ENCODE results near the gene KCNIP4. TPM values are rescaled to one million over a fixed set of nuclear protein-coding genes. Genes with fewer than 3 reads are reported as not detected.

The KCNIP4 gene
- total and polyA plus RNA-seq, 2 donors (not counting 1 experiment from before 2014, with no cell fraction given) = not detected

DNA sequence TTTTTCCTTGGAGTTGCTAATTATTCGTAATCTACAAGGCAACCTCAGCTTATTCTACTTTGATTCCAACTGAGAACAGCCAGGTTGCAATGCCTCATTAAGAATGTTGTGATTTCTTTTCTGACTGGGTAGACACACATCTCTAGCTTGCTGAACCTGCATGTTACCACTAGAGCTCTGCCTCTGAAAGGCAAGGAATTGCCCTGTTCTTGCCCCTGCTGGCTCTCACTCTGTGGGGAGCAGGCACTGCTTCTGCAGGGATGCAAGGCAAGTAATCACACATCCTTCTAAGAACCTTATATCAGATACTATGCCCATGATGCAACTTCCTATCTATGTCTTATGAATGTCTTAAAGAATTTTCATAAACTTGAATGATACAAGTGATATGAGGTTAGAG, 745.2 kb downstream of the KCNIP4 start:
- Mint-ChIP-seq H3K27me3 (no peaks in the 10 kb centered on the region), H3K27ac (no peak overlapping the region), H3K4me3 (no peak overlapping the region), H3K9me3 (ENCODE audit: insufficient read depth) (peaks cover 10% of the 10 kb centered on the region), H3K4me1 (no peaks in the 10 kb centered on the region)
- intact Hi-C loops (cut with micrococcal nuclease) = no loop called here
- ChIA-PET CTCF (no interaction called here), POLR2A (no interaction called here)
- DNase-seq (no peak), ATAC-seq (ENCODE audit: low read depth) (no peak)
- H3K36me3 ChIP-seq (replicated peaks in 1 of 2; ENCODE audit: control extremely low read depth in 1 of 2, control insufficient read depth in 1 of 2, extremely low read depth in 1 of 2, insufficient read depth in 2 of 2, low read length in 1 of 2) = no peaks in the 10 kb centered on the region
- no peaks in the 10 kb centered on the region for H3K27me3 ChIP-seq (replicated peaks in 1 of 4; ENCODE audit: control extremely low read depth in 1 of 4, control insufficient read depth in 3 of 4, insufficient read depth in 4 of 4, low read length in 3 of 4)
- no peak overlapping the region for H3K4me2 ChIP-seq (replicated peaks; ENCODE audit: low read depth, low read length, poor library complexity, severe bottlenecking)
- no peak overlapping the region for H3K27ac ChIP-seq (ENCODE audit: low read length in 2 of 2)
- no peak overlapping the region for H3K4me3 ChIP-seq (ENCODE audit: control extremely low read depth in 1 of 5, extremely low read depth in 1 of 5, insufficient read depth in 1 of 5, low read depth in 2 of 5, low read length in 4 of 5)
- peaks cover 0 to 6% (median 0%) of the 10 kb centered on the region in 3 donors for H3K9me3 ChIP-seq (ENCODE audit: control extremely low read depth in 1 of 3, control insufficient read depth in 2 of 3, insufficient read depth in 1 of 3, low read length in 2 of 3)
- no peak overlapping the region for H3K9ac ChIP-seq (ENCODE audit: low read length)
- no peak for TF ChIP-seq EZH2 (IDR thresholded peaks at IDR 0.05; ENCODE audit: borderline replicate concordance, insufficient read depth, low read depth, low read length, poor library complexity, severe bottlenecking)
- TF ChIP-seq, protein P1, sequence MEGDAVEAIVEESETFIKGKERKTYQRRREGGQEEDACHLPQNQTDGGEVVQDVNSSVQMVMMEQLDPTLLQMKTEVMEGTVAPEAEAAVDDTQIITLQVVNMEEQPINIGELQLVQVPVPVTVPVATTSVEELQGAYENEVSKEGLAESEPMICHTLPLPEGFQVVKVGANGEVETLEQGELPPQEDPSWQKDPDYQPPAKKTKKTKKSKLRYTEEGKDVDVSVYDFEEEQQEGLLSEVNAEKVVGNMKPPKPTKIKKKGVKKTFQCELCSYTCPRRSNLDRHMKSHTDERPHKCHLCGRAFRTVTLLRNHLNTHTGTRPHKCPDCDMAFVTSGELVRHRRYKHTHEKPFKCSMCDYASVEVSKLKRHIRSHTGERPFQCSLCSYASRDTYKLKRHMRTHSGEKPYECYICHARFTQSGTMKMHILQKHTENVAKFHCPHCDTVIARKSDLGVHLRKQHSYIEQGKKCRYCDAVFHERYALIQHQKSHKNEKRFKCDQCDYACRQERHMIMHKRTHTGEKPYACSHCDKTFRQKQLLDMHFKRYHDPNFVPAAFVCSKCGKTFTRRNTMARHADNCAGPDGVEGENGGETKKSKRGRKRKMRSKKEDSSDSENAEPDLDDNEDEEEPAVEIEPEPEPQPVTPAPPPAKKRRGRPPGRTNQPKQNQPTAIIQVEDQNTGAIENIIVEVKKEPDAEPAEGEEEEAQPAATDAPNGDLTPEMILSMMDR (IDR thresholded peaks at IDR 0.05) = no peak
- H3K4me1 ChIP-seq (ENCODE audit: control insufficient read depth in 2 of 2, insufficient read depth in 2 of 2, low read length in 2 of 2) = no peaks in the 10 kb centered on the region
- H3K79me2 ChIP-seq (ENCODE audit: control insufficient read depth, insufficient read depth, low read length) = no peaks in the 10 kb centered on the region
- WGBS (ENCODE audit: insufficient coverage) = no CpG with 5 or more reads among the region's 1 CpG
- no peak overlapping the region for H2AFZ ChIP-seq (ENCODE audit: insufficient read depth, low read depth, low read length, poor library complexity, severe bottlenecking)
- H4K20me1 ChIP-seq (ENCODE audit: control insufficient read depth, insufficient read depth, low read length, poor library complexity, severe bottlenecking) = no peaks in the 10 kb centered on the region

DNA sequence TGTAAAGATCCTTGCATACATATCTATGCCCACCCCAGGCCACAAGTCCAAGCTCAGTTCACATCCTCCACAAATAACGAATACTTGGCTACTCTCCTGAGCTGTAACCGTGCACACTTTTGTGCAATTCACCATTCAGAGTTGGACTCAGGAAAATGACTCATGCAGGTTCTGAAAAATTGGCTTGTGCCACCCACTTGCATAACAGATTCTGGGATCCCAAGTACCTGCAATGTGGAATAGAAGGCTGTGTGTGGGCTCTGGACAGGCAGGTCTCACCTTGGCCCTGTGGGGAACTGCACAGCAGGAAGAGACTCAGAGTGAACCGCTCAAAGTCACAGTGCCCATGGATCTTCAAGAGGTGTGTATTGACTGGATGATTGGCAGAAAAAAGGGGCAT, 745.6 kb downstream of the KCNIP4 start:
- H3K9ac ChIP-seq (ENCODE audit: low read length) = no peak overlapping the region
- 93% methylated on average over 3 of the region's 3 CpGs for WGBS (ENCODE audit: insufficient coverage)

More for the DNA sequence above, 745.6 kb downstream of the KCNIP4 start:
- Histone ChIP-seq H3K4me3 (ENCODE audit: control extremely low read depth in 1 of 5, extremely low read depth in 1 of 5, insufficient read depth in 1 of 5, low read depth in 2 of 5, low read length in 4 of 5) (no peak overlapping the region), H2AFZ (ENCODE audit: insufficient read depth, low read depth, low read length, poor library complexity, severe bottlenecking) (no peak overlapping the region), H4K20me1 (ENCODE audit: control insufficient read depth, insufficient read depth, low read length, poor library complexity, severe bottlenecking) (no peaks in the 10 kb centered on the region), H3K27ac (ENCODE audit: low read length in 2 of 2) (no peak overlapping the region), H3K4me2 (replicated peaks; ENCODE audit: low read depth, low read length, poor library complexity, severe bottlenecking) (no peak overlapping the region), H3K79me2 (ENCODE audit: control insufficient read depth, insufficient read depth, low read length) (no peaks in the 10 kb centered on the region), H3K9me3 (ENCODE audit: control extremely low read depth in 1 of 3, control insufficient read depth in 2 of 3, insufficient read depth in 1 of 3, low read length in 2 of 3) (peaks cover 0 to 5% (median 0%) of the 10 kb centered on the region in 3 donors), H3K27me3 (replicated peaks in 1 of 4; ENCODE audit: control extremely low read depth in 1 of 4, control insufficient read depth in 3 of 4, insufficient read depth in 4 of 4, low read length in 3 of 4) (no peaks in the 10 kb centered on the region), H3K4me1 (ENCODE audit: control insufficient read depth in 2 of 2, insufficient read depth in 2 of 2, low read length in 2 of 2) (no peaks in the 10 kb centered on the region), H3K36me3 (replicated peaks in 1 of 2; ENCODE audit: control extremely low read depth in 1 of 2, control insufficient read depth in 1 of 2, extremely low read depth in 1 of 2, insufficient read depth in 2 of 2, low read length in 1 of 2) (no peaks in the 10 kb centered on the region)
- ChIA-PET POLR2A (no interaction called here), CTCF (no interaction called here)
- Mint-ChIP-seq H3K27me3 (no peaks in the 10 kb centered on the region), H3K4me3 (no peak overlapping the region), H3K9me3 (ENCODE audit: insufficient read depth) (peaks cover 7% of the 10 kb centered on the region), H3K4me1 (no peaks in the 10 kb centered on the region), H3K27ac (no peak overlapping the region)
- DNase-seq (no peak), ATAC-seq (ENCODE audit: low read depth) (no peak)
- TF ChIP-seq EZH2 (IDR thresholded peaks at IDR 0.05; ENCODE audit: borderline replicate concordance, insufficient read depth, low read depth, low read length, poor library complexity, severe bottlenecking) = no peak
- TF ChIP-seq, protein P1 (IDR thresholded peaks at IDR 0.05) = no peak
- intact Hi-C loops (cut with micrococcal nuclease) = no loop called here
